ENCODE results near the gene SORBS2.

DNA sequence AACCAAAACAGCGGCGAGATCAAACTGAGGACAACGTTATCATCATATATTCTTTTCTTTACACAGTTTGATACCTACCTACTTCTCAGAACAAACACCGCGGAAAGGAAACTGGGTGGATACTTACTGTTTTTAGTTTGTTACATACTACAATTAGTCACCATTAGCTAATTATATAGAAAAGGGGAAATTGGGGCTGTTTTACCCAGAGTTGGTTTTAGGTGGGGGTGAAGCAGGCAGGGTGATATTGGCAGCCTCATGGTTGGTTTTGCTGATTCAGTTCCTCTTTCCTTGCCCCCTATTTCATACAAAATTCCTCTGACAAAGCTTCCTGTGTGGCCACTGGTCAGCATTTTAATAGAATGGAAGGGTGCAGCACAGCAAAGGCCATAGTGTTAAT lies 77.8 kb downstream of the SORBS2 start:
- TF ChIP-seq, protein P1, sequence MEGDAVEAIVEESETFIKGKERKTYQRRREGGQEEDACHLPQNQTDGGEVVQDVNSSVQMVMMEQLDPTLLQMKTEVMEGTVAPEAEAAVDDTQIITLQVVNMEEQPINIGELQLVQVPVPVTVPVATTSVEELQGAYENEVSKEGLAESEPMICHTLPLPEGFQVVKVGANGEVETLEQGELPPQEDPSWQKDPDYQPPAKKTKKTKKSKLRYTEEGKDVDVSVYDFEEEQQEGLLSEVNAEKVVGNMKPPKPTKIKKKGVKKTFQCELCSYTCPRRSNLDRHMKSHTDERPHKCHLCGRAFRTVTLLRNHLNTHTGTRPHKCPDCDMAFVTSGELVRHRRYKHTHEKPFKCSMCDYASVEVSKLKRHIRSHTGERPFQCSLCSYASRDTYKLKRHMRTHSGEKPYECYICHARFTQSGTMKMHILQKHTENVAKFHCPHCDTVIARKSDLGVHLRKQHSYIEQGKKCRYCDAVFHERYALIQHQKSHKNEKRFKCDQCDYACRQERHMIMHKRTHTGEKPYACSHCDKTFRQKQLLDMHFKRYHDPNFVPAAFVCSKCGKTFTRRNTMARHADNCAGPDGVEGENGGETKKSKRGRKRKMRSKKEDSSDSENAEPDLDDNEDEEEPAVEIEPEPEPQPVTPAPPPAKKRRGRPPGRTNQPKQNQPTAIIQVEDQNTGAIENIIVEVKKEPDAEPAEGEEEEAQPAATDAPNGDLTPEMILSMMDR (conservative IDR thresholded peaks at IDR 0.05 in 1 of 2, IDR thresholded peaks at IDR 0.05 in 1 of 2; ENCODE audit: low read depth in 1 of 2, low read length in 2 of 2): no peak
- TF ChIP-seq EZH2 (IDR thresholded peaks at IDR 0.05; ENCODE audit: low read length, missing control alignments): no peak

Measured in fibroblast of lung (primary cell).